KOPT-K1 (cell line): Measurements from ENCODE around the gene MAL.

Experiments
- H3K27ac ChIP-seq: fragments of 200-600 bp; sonication (generic); 2 replicates; pipeline ENCODE4 v1.5.1; 2016; ENCODE audit warnings: antibody characterized with exemption, mild to moderate bottlenecking, low read depth, low read length; ENCODE audit not compliant: poor library complexity, severe bottlenecking
- H3K36me3 ChIP-seq: fragments of 200-600 bp; sonication (generic); 2 replicates; pipeline ENCODE4 v1.5.1; 2017; ENCODE audit warnings: antibody characterized with exemption, mild to moderate bottlenecking, low read length, moderate library complexity; ENCODE audit not compliant: insufficient read depth
- H3K9me3 ChIP-seq: fragments of 200-600 bp; sonication (generic); 2 replicates; pipeline ENCODE4 v1.5.1; 2017; ENCODE audit warnings: antibody characterized with exemption, low read length, mild to moderate bottlenecking; ENCODE audit not compliant: insufficient read depth, poor library complexity, severe bottlenecking

MAL gene

DNA sequence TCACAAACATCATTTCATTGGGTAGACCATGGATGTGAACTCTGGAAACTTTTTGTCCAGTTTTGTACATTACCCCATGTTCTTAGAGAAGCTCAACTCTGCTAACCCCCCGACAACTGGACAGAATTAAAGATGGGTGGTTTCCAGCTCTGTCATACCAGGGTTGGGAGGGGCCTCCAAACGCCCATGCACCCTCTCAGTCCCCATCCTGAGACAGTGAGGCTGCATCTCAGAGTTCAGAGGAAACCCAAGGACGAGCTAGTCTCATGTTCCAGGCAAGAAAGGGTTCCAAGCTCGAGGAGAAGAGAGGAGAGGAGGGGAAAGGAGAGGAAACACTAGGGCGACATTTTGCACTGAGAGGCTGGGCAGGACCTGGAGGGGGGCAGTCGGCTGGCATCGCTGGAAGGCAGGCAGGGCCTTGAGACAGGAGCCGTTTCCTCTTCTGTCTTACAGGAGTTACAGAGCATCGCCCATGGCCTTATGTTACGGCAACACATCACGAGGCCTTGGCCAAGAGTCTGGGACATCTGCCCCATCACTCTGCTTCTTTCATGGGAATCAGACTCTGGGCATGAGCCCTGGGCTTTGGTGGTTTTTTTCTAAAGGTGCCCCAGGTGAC is 16.4 kb downstream of the MAL start:
- H3K36me3 ChIP-seq = peaks cover 91% of the 10 kb centered on the region
- no peaks in the 10 kb centered on the region for H3K9me3 ChIP-seq
- H3K27ac ChIP-seq = peak overlapping the region; percentile 98

GRCh38 chr2:95042472-95043271 is 17.2 kb downstream of the MAL start:
- peak overlapping the region; percentile 98 for H3K27ac ChIP-seq
- H3K9me3 ChIP-seq = no peaks in the 10 kb centered on the region

DNA sequence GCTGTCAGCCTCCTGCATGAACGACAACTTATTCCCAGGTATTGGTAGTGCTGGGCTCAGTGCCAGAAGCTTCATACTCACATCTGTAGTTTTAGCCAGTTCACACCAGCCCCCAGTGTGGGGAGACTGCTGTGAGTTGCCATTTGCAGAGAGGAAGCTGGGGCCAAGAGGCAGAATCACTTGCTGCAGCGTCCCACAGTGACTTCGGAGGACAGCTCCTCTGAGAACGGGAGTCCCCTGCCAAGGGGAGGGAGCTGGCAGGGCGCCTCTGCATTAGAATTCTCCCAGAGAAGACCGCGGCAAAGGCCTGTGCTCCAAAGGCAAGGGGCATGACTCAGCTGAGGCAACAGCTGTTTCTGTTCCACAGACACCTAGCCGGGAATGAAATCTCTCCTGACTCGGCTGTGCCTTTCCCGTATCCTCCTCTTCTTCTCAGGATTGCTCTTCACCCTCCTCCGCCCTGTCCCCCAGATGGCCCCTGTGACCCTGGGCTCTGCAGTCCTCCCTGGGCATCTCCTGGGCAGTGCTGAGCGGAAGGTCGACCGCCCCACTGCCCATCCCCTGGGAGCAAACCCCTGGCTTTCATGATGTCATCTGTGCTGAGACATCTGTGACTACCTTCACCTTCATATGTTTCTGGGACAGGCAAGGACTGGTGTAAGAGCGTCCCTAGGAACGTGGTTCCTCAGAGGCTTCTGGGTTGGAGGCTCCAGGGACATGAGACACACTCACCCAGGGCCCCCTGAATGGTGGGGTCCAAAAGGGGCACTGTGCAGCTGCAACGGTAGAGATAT is 18.0 kb downstream of the MAL start:
- Histone ChIP-seq H3K36me3 (peaks cover 98% of the 10 kb centered on the region), H3K27ac (peak overlapping the region; percentile 98), H3K9me3 (no peaks in the 10 kb centered on the region)

More at GRCh38 chr2:95042472-95043271, 17.2 kb downstream of the MAL start:
- H3K36me3 ChIP-seq = peaks cover 92% of the 10 kb centered on the region

DNA sequence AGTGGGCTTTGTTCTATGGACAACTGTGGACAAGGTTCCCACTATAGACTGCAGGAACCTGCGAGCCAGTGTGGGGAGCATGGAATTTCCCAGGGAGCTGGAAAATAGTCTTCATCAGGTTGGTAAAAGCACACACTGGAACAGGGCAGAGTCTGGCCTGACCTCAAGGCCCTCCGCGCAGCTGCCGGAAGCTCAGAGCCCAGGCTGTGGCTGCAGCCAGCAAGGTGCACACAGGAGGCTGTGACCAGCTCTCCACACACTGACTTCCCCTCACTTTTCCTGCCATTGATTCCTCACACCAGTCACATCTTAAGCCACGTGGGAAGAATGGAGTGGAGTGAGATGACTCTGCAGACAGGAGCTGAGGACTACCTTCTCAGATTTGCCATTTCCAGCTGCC is 19.1 kb downstream of the MAL start:
- Histone ChIP-seq H3K27ac (peak overlapping the region; percentile 98), H3K36me3 (peaks cover 98% of the 10 kb centered on the region), H3K9me3 (no peaks in the 10 kb centered on the region)

- H3K27ac ChIP-seq = peak overlapping the region; percentile 98
- H3K9me3 ChIP-seq = no peaks in the 10 kb centered on the region
- H3K36me3 ChIP-seq = peaks cover 98% of the 10 kb centered on the region
Measured at GRCh38 chr2:95046371-95047112, 21.0 kb downstream of the MAL start.

DNA sequence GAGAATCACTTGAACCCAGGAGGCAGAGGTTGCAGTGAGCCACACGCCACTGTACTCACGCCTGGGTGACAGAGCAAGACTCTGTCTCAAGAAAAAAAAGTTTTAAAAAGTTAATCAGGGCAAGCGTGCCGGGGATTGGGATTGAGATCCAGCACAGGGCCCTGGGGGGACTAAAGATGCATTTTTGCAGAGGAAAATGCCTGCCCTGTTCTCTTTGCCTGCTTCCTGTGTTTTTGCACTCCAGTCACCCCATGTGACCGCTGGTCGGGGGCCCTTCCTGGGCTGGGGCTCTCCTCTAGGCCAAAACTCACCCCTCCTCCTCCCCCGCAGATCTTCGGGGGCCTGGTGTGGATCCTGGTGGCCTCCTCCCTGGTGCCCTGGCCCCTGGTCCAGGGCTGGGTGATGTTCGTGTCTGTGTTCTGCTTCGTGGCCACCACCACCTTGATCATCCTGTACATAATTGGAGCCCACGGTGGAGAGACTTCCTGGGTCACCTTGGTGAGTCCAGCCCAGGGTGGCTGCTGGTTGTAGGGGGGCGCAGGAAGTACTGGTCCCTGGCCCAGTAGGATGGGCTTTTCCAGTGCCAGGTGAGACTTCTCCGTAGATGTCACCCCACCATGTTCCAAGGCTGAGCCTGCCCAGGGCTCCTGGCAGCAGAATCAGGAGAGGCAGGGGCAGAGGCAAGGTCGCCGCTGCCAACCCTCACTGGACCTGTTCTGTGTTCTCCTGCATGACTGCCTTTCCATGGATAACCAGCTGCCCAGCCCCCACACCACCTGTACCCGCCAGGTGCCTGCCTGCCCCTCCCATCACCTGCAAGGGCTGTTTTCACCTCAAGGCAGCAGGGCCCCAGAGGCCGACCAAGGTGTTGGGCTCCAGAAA is 22.4 kb downstream of the MAL start:
- Histone ChIP-seq H3K27ac (peak overlapping the region; percentile 98), H3K36me3 (peaks cover 98% of the 10 kb centered on the region), H3K9me3 (no peaks in the 10 kb centered on the region)

GRCh38 chr2:95048825-95049682 is 23.5 kb downstream of the MAL start:
- Histone ChIP-seq H3K9me3 (no peaks in the 10 kb centered on the region), H3K36me3 (peaks cover 92% of the 10 kb centered on the region), H3K27ac (peak overlapping the region; percentile 98)

DNA sequence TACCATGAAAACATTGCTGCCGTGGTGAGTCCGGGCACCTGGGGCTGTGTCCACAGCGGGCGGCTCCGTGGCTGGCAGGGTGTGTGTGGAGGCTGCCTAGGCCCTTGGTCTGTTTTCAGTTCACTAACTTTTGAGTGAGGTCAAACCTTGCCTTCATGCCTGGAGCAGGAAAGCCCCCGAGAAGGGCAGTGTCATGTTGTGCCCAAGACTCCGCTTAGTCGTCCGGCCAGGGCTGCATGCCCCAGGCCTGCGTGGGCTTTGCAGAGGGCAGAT is 24.1 kb downstream of the MAL start:
- H3K36me3 ChIP-seq = peaks cover 92% of the 10 kb centered on the region
- no peaks in the 10 kb centered on the region for H3K9me3 ChIP-seq
- peak overlapping the region; percentile 98 for H3K27ac ChIP-seq

DNA sequence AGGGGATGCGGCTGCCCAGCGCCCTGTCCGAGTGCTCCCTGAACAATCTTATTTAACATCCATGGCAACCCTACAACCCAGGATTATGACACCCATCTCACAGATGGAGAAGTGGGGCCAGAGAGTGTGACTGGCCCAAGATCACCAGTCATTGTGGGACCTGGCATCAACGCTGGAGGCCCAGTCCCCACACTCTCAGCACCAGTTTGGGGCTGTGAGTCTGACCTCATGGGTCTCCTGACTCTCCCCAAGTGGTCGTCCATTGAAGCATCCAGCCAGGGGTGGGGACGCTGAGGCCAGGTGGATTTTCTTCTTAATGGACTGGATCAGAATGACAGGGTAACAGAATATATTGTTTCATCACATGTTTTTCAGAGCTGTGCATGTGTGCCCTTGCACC is 24.5 kb downstream of the MAL start:
- Histone ChIP-seq H3K36me3 (peaks cover 92% of the 10 kb centered on the region), H3K27ac (peak overlapping the region; percentile 98), H3K9me3 (no peaks in the 10 kb centered on the region)

DNA sequence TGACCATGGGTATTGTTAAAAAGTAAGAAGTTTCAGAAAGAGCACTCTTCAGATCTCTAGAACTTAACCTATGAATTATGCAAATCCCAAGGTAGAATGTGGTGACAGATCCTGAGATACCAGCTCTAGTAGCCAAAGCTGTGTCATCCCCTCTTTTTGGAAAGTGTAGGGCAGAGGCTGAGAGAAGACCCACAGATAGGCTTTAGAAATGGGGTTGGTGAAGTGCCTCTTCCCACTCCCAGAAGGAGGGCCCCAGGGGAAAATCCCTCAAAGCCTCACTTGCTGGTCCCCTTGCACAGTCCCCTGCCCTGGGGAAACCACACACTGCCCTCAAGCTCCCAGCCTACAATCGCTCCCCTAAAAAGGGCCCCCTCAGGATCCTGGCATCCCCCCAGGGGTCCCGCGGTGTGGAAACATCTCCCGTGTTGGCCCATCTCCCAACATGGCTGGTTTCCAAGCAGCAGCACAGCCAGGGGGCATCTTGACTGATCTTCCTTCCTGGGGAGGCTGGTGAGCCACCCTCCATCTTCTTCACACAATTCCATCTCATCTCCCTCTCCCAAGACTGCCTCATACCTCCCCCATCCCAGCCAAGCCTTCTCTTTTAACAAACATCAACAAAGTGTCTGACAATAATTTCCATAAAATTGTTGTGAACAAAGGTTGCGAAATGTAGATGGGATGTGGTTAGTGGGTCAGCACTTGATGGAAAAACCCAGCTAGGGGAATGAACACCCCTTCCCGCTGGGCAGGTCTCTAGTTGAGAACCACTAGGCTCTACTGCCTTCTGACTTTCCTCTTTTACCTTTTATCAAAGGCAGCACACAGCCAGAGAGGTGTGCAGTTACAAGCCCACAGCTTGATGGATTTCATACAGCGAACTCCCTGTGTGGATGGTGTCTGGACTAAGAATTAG is 25.1 kb downstream of the MAL start:
- Histone ChIP-seq H3K36me3 (peaks cover 87% of the 10 kb centered on the region), H3K27ac (peak overlapping the region; percentile 98), H3K9me3 (no peaks in the 10 kb centered on the region)

DNA sequence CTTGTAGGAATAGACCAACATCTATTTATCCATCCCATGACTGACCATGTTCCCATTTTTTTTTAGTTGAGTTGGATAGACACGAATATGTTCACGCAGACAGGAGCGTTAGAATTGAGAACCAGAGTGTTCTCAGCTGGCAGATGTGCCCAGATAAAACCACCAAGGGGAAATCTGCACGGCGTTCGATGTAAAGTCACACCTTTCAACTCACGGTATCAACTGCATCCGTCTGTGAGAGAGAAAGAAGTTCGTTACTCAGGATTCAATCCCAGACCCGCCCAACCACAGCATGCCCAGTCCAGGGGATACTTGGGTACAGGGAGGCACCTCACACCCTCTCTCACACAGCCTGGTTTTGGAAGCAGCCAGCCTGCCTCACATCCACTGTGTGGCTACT is 26.1 kb downstream of the MAL start:
- Histone ChIP-seq H3K36me3 (peaks cover 77% of the 10 kb centered on the region), H3K27ac (peak overlapping the region; percentile 98), H3K9me3 (no peaks in the 10 kb centered on the region)

DNA sequence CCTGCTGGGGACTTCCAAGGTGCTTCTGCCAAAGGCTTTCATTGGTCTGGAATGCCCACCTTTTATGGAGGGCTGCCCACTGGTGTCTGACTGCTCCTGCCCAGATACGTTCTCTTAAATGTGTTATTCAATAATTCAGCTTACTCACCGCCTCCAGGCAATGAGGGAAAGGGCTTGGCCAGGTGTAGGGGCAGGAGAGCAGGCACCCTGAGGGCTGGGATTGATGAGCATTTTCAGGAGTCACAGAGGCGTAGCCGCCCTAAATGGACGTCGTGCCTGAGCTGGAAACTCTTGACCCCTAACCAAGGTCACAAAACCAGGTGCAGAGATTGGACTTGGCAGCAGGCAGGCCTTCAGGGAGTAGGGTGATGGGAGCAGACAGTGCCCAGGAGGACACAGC is 26.8 kb downstream of the MAL start:
- peak overlapping the region; percentile 98 for H3K27ac ChIP-seq
- peaks cover 71% of the 10 kb centered on the region for H3K36me3 ChIP-seq
- H3K9me3 ChIP-seq = no peaks in the 10 kb centered on the region
